H1 (cell line): ENCODE results near the gene C1QL2. TPM values are rescaled to one million over a fixed set of nuclear protein-coding genes. Genes with fewer than 3 reads are reported as not detected.

Experiments used
- CTCF ChIA-PET: fragments of 300-600 bp; sonication (Branson Sonifier 250); formaldehyde crosslinking; loops from one replicate; lab custom pipeline; 2021; ENCODE audit not compliant: partially characterized antibody; lab: Charles Lee
- POLR2A ChIA-PET: fragments of 300-600 bp; sonication (Branson Sonifier 250); formaldehyde crosslinking; loops from one replicate; lab custom pipeline; 2021; ENCODE audit warnings: inconsistent platforms; ENCODE audit not compliant: partially characterized antibody; lab: Charles Lee
- DNase-seq, 2 experiments: peaks; one replicate each; pipeline versions ENCODE4 v3.0.0 to v3.0.0-alpha.2; 2010 to 2022; ENCODE audit warnings: low spot score in 2 of 2, low read depth in 1 of 2, mixed read lengths in 1 of 2
- FAIRE-seq: peaks from 2 replicates; lab custom pipeline; 2011; peaks lifted over from hg19 to GRCh38; lab: Jason Lieb, UNC
- H2AFZ ChIP-seq: 2 replicates; pipeline ENCODE4 v1.8.1; 2012; ENCODE audit warnings: low read length, inconsistent platforms
- H2AK5ac ChIP-seq: 2 replicates; pipeline ENCODE4 v1.6.1; 2013; ENCODE audit warnings: low read depth, low read length
- H2BK120ac ChIP-seq: replicated peaks from 2 replicates; pipeline ENCODE3; 2013; ENCODE audit warnings: low read depth, low read length, inconsistent platforms
- H2BK12ac ChIP-seq: 2 replicates; pipeline ENCODE4 v1.6.1; 2013; ENCODE audit warnings: low read depth, low read length
- H2BK15ac ChIP-seq: 2 replicates; pipeline ENCODE4 v1.6.1; 2013; ENCODE audit warnings: low read length
- H2BK20ac ChIP-seq: 2 replicates; pipeline ENCODE4 v1.6.1; 2013; ENCODE audit warnings: low read length
- H2BK5ac ChIP-seq: 2 replicates; pipeline ENCODE4 v1.6.1; 2013; ENCODE audit warnings: low read depth, low read length
- H3K14ac ChIP-seq: 2 replicates; pipeline ENCODE4 v1.6.1; 2013; ENCODE audit warnings: inconsistent platforms; ENCODE audit not compliant: insufficient read length
- H3K18ac ChIP-seq: 2 replicates; pipeline ENCODE4 v1.6.1; 2013; ENCODE audit warnings: low read length; ENCODE audit errors: extremely low read depth
- H3K23ac ChIP-seq: 2 replicates; pipeline ENCODE4 v1.6.1; 2013; ENCODE audit warnings: inconsistent platforms; ENCODE audit not compliant: insufficient read length
- H3K23me2 ChIP-seq: 2 replicates; pipeline ENCODE4 v1.6.1; 2013; ENCODE audit warnings: low read depth, low read length
- H3K27ac ChIP-seq: 2 replicates; pipeline ENCODE4 v1.6.1; 2011; ENCODE audit warnings: low read depth, low read length, inconsistent platforms
- H3K27me3 ChIP-seq, 4 experiments: replicated peaks in 1 of 4; 1 replicate in 1 of 4; 2 replicates in 3 of 4; pipeline versions ENCODE4 v1.6.1 to v1.8.1; 2011 to 2013; ENCODE audit warnings: low read length in 3 of 4, mild to moderate bottlenecking in 3 of 4, inconsistent platforms in 2 of 4, mixed read lengths in 2 of 4, moderate library complexity in 1 of 4; ENCODE audit not compliant: control insufficient read depth in 3 of 4, insufficient read depth in 3 of 4; ENCODE audit errors: extremely low read depth in 1 of 4
- H3K36me3 ChIP-seq, 4 experiments: 2 replicates each; pipeline versions ENCODE4 v1.6.1 to v1.8.1; 2011 to 2013; ENCODE audit warnings: mild to moderate bottlenecking in 4 of 4, low read length in 3 of 4, moderate library complexity in 2 of 4, control low read depth in 1 of 4, inconsistent platforms in 1 of 4; ENCODE audit not compliant: insufficient read depth in 4 of 4, control insufficient read depth in 2 of 4
- H3K4ac ChIP-seq: replicated peaks from 2 replicates; pipeline ENCODE3; 2013; ENCODE audit warnings: low read length, low read depth, mixed read lengths, inconsistent platforms; ENCODE audit not compliant: insufficient read length
- H3K4me1 ChIP-seq, 4 experiments: replicated peaks in 1 of 4; 1 replicate in 1 of 4; 2 replicates in 3 of 4; pipeline versions ENCODE4 v1.6.1 to v1.8.1; 2011 to 2013; ENCODE audit warnings: low read length in 3 of 4, inconsistent platforms in 2 of 4, mixed read lengths in 1 of 4; ENCODE audit not compliant: insufficient read depth in 4 of 4, control insufficient read depth in 3 of 4
- H3K4me2 ChIP-seq, 2 experiments: 2 replicates each; pipeline versions ENCODE4 v1.6.1 to v1.8.1; 2011 to 2013; ENCODE audit warnings: low read depth in 2 of 2, low read length in 2 of 2, control low read depth in 1 of 2, inconsistent platforms in 1 of 2, mild to moderate bottlenecking in 1 of 2; ENCODE audit not compliant: insufficient read depth in 1 of 2
- H3K4me3 ChIP-seq, 4 experiments: fragments of 200-600, 300-600 bp in 1 of 4; sonication (generic), shearing (Covaris generic), sonication (Bioruptor Twin) in 1 of 4; 2 replicates each; pipeline versions ENCODE4 v1.5.1 to v1.8.1; 2011 to 2016; ENCODE audit warnings: low read length in 4 of 4, low read depth in 3 of 4, control low read depth in 2 of 4, inconsistent platforms in 2 of 4, mild to moderate bottlenecking in 2 of 4, mixed read lengths in 1 of 4, moderate library complexity in 1 of 4; ENCODE audit not compliant: insufficient read depth in 2 of 4; ENCODE audit errors: extremely low read depth in 1 of 4
- H3K56ac ChIP-seq: replicated peaks from 2 replicates; pipeline ENCODE3; 2013; ENCODE audit warnings: low read depth, mild to moderate bottlenecking, mixed read lengths, low read length, inconsistent platforms; ENCODE audit not compliant: insufficient read length
- H3K79me1 ChIP-seq: 2 replicates; pipeline ENCODE4 v1.6.1; 2013; ENCODE audit warnings: low read depth, low read length, control low read depth
- H3K79me2 ChIP-seq, 2 experiments: 2 replicates each; pipeline versions ENCODE4 v1.6.1 to v1.8.1; 2012 to 2013; ENCODE audit warnings: low read length in 2 of 2, mild to moderate bottlenecking in 2 of 2, inconsistent platforms in 1 of 2; ENCODE audit not compliant: insufficient read depth in 2 of 2, control insufficient read depth in 1 of 2
- H3K9ac ChIP-seq, 4 experiments: replicated peaks in 1 of 4; 1 replicate in 1 of 4; 2 replicates in 3 of 4; pipeline versions ENCODE4 v1.6.1 to v1.8.1; 2011 to 2013; ENCODE audit warnings: low read depth in 3 of 4, low read length in 3 of 4, control low read depth in 2 of 4, mild to moderate bottlenecking in 2 of 4, moderate library complexity in 2 of 4, inconsistent platforms in 1 of 4; ENCODE audit errors: extremely low read depth in 1 of 4
- H3K9me3 ChIP-seq, 2 experiments: 2 replicates each; pipeline versions ENCODE4 v1.6.1 to v1.8.1; 2012 to 2013; ENCODE audit warnings: mild to moderate bottlenecking in 2 of 2, moderate library complexity in 2 of 2, control low read depth in 1 of 2, inconsistent platforms in 1 of 2, low read depth in 1 of 2, low read length in 1 of 2, mixed read lengths in 1 of 2; ENCODE audit not compliant: insufficient read depth in 2 of 2
- H4K20me1 ChIP-seq, 2 experiments: replicated peaks in 1 of 2; 2 replicates each; pipeline versions ENCODE3 to v1.8.1; 2011 to 2013; ENCODE audit warnings: inconsistent platforms in 2 of 2, low read length in 2 of 2, mild to moderate bottlenecking in 1 of 2; ENCODE audit not compliant: insufficient read depth in 2 of 2, control insufficient read depth in 1 of 2
- H4K5ac ChIP-seq: 2 replicates; pipeline ENCODE4 v1.6.1; 2013; ENCODE audit warnings: low read length, low read depth, mixed read lengths, inconsistent platforms; ENCODE audit not compliant: insufficient read length
- H4K8ac ChIP-seq: 2 replicates; pipeline ENCODE4 v1.8.0; 2013; ENCODE audit warnings: mild to moderate bottlenecking, moderate library complexity, low read length, inconsistent platforms; ENCODE audit not compliant: insufficient read depth; ENCODE audit errors: extremely low read depth
- H4K91ac ChIP-seq: replicated peaks from 2 replicates; pipeline ENCODE3; 2013; ENCODE audit warnings: low read length, mixed read lengths, inconsistent platforms; ENCODE audit not compliant: insufficient read length
- CBX8 ChIP-seq: fragments of 300-800, 300-1000 bp; sonication (generic); IDR thresholded peaks from 2 replicates; pipeline ENCODE4 v1.7.1; 2016; ENCODE audit warnings: low read depth, low read length, borderline replicate concordance
- CHD1 ChIP-seq: IDR thresholded peaks from 2 replicates; pipeline ENCODE4 v1.6.1; 2012; ENCODE audit warnings: low read depth, low read length, improper control_type of control experiment
- CREB1 ChIP-seq: IDR thresholded peaks from 2 replicates; pipeline ENCODE4 v1.6.1; 2012; ENCODE audit warnings: inconsistent platforms
- HDAC6 ChIP-seq: IDR thresholded peaks from one replicate; pipeline ENCODE4 v1.7.1; 2012; ENCODE audit warnings: low read depth, mild to moderate bottlenecking, inconsistent platforms, low read length, moderate library complexity
- KDM4A ChIP-seq: IDR thresholded peaks from one replicate; pipeline ENCODE4 v1.7.1; 2012; ENCODE audit warnings: low read depth, mild to moderate bottlenecking, moderate library complexity, low read length, inconsistent platforms; ENCODE audit not compliant: severe bottlenecking
- KDM5A ChIP-seq: fragments of 200-600 bp; IDR thresholded peaks from 2 replicates; pipeline ENCODE4 v1.7.1; 2012; ENCODE audit warnings: mild to moderate bottlenecking, low read length, inconsistent platforms, mixed read lengths
- MAFK ChIP-seq: IDR thresholded peaks from 2 replicates; pipeline ENCODE4 v1.6.1; 2012; ENCODE audit warnings: low read depth, mild to moderate bottlenecking, improper control_type of control experiment, low read length
- POLR2A ChIP-seq, 2 experiments: IDR thresholded peaks; 1 replicate in 1 of 2; 2 replicates in 1 of 2; pipeline ENCODE4 v1.6.1; 2011; ENCODE audit warnings: low read depth in 2 of 2, low read length in 2 of 2, mild to moderate bottlenecking in 2 of 2; ENCODE audit errors: control extremely low read depth in 1 of 2
- POLR2AphosphoS5 ChIP-seq: IDR thresholded peaks from 2 replicates; pipeline ENCODE4 v1.6.1; 2011; ENCODE audit warnings: low read depth, low read length
- POU5F1 ChIP-seq: IDR thresholded peaks from 2 replicates; pipeline ENCODE4 v1.6.1; 2011; ENCODE audit warnings: low read depth, mild to moderate bottlenecking, low read length, moderate library complexity
- RBBP5 ChIP-seq: IDR thresholded peaks from 2 replicates; pipeline ENCODE4 v1.7.1; 2012; ENCODE audit warnings: low read depth, mild to moderate bottlenecking, inconsistent platforms, low read length, moderate library complexity, borderline replicate concordance
- SIN3A ChIP-seq, 2 experiments: IDR thresholded peaks in 1 of 2; conservative IDR thresholded peaks in 1 of 2; 2 replicates each; pipeline ENCODE4 v1.6.1; 2011 to 2012; ENCODE audit warnings: low read length in 2 of 2, improper control_type of control experiment in 1 of 2, low read depth in 1 of 2, mild to moderate bottlenecking in 1 of 2
- SRF ChIP-seq: IDR thresholded peaks from 2 replicates; pipeline ENCODE4 v1.6.1; 2011; ENCODE audit warnings: mild to moderate bottlenecking, low read depth, low read length, moderate library complexity
- TBP ChIP-seq: IDR thresholded peaks from 2 replicates; pipeline ENCODE4 v1.6.1; 2011; ENCODE audit warnings: low read depth, low read length, improper control_type of control experiment
- YY1 ChIP-seq: IDR thresholded peaks from 2 replicates; pipeline ENCODE4 v1.6.1; 2011; ENCODE audit warnings: low read depth, mild to moderate bottlenecking, low read length
- WGBS, 2 experiments: shearing (Covaris generic) in 1 of 2; methylation state at CpG; one replicate each; pipeline versions ENCODE4 v1.1.6 to v1.1.7; 2013 to 2015; ENCODE audit warnings: low lambda C conversion rate in 2 of 2, mixed read lengths in 2 of 2, inconsistent platforms in 1 of 2, low coverage in 1 of 2, missing lambda C conversion rate in 1 of 2; ENCODE audit not compliant: insufficient replicate concordance in 2 of 2, insufficient coverage in 1 of 2, insufficient read length in 1 of 2; ENCODE audit errors: extremely low coverage in 1 of 2, missing lambda C conversion rate in 1 of 2; 5-methylcytosine and 5-hydroxymethylcytosine counted together
- polyA plus RNA-seq, 7 experiments: library from polyadenylated mRNA; depleted of rRNA in 3 of 7; stranded (reverse) in 5 of 7; unstranded in 2 of 7; fragments of >200 nt in 5 of 7; fragments of 200-250 nt in 2 of 7; gene quantifications; 1 replicate in 5 of 7; 2 replicates in 1 of 7; 4 replicates in 1 of 7; pipeline versions ENCODE4 v1.2.1 to v1.2.3, GENCODE V29; 2011 to 2013; ENCODE audit warnings: missing spikeins in 2 of 7, mixed read lengths in 2 of 7
- total RNA-seq: library from RNA; stranded (reverse); fragmentation: NEBNext Ultra II Directional; extraction: Animal tissue kit (Norgen Biotek cat#: 25700); gene quantifications from 2 replicates; pipeline ENCODE4 v1.2.1, GENCODE V29; 2021
- TF ChIP-seq, protein P1 (sequence below): IDR thresholded peaks from 2 replicates; pipeline ENCODE4 v1.6.1; 2012; ENCODE audit warnings: inconsistent platforms

C1QL2 gene
- total and polyA plus RNA-seq, 2 of the 8 experiments (the other 6 are each of a cell fraction or from before 2014, with no cell fraction given) = 0.80 to 0.88 TPM

DNA sequence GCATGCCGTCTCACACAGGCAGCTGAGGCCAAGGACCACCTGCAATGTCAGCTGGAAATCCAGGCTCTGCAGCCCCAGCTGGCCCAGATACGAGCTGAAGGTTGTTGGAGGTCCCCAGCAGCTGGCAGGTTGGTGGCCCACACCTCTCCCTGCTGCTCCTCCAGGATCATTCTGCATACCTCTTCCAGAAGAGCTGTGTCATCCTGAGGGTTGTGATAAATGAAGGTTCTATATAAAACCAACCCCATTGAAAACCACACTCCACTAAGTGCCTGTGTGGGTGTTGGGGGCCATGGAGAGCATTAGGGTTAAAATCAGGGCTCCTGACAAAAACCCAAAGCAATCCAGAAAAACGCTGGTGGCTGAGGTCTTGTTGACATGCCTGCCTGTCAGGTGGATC is 50.4 kb downstream of the C1QL2 start:
- ChIA-PET CTCF (interaction anchor here (0.9 to 1.0 kb wide), 2 partner anchors 42 to 59 kb away, joined by 3 read pairs; no protein-coding TSS in a partner anchor), POLR2A (interaction anchor here (1.8 kb wide), 1 partner anchor 15 kb away, joined by 4 read pairs; no protein-coding TSS in a partner anchor)
- peaks cover 6 to 22% (median 15%) of the 10 kb centered on the region in 4 experiments; a peak in 6 of 7 replicates for H3K4me1 ChIP-seq
- H3K4me3 ChIP-seq = no peak overlapping the region
- H3K4me2 ChIP-seq = no peak overlapping the region
- no peak overlapping the region for H3K18ac ChIP-seq
- H3K79me2 ChIP-seq = no peaks in the 10 kb centered on the region
- no peaks in the 10 kb centered on the region; the same call in 1 of the 2 replicates for H3K23me2 ChIP-seq
- no peak overlapping the region for H2BK20ac ChIP-seq
- H2AFZ ChIP-seq = no peak overlapping the region
- no peak overlapping the region for H3K27ac ChIP-seq
- H3K4ac ChIP-seq = no peak overlapping the region
- no peak overlapping the region for H2BK12ac ChIP-seq
- no peaks in the 10 kb centered on the region for H3K9me3 ChIP-seq
- H3K9ac ChIP-seq = no peak overlapping the region
- H3K79me1 ChIP-seq = no peaks in the 10 kb centered on the region
- FAIRE-seq (no peak), DNase-seq (no peak)
- no peaks in the 10 kb centered on the region; a peak in 1 of 7 replicates for H3K27me3 ChIP-seq
- H3K56ac ChIP-seq = no peak overlapping the region
- H4K5ac ChIP-seq = no peak overlapping the region
- H4K20me1 ChIP-seq = peaks cover 0 to 2% of the 10 kb centered on the region in 2 experiments
- H4K8ac ChIP-seq = no peak overlapping the region
- 77% methylated on average over 3 of the region's 3 CpGs; no CpG with 5 or more reads in 1 of the 2 experiments for WGBS, 2 experiments
- no peak overlapping the region for H3K14ac ChIP-seq
- H3K23ac ChIP-seq = no peak overlapping the region
- H3K36me3 ChIP-seq = no peaks in the 10 kb centered on the region
- H2BK5ac ChIP-seq = no peak overlapping the region
- H4K91ac ChIP-seq = no peak overlapping the region
- no peak overlapping the region for H2BK120ac ChIP-seq
- H2BK15ac ChIP-seq = no peak overlapping the region
- H2AK5ac ChIP-seq = no peak overlapping the region
- no peak for TF ChIP-seq MAFK
- no peak for TF ChIP-seq KDM5A
- no peak for TF ChIP-seq SRF
- TF ChIP-seq YY1 = no peak
- TF ChIP-seq TBP = no peak
- no peak for TF ChIP-seq CBX8
- TF ChIP-seq POU5F1 = no peak
- TF ChIP-seq POLR2A (IDR thresholded peaks at IDR 0.05; ENCODE audit: control extremely low read depth in 1 of 2, low read depth in 2 of 2, low read length in 2 of 2) = no peak
- no peak for TF ChIP-seq POLR2AphosphoS5
- no peak for TF ChIP-seq SIN3A (conservative IDR thresholded peaks at IDR 0.05 in 1 of 2, IDR thresholded peaks at IDR 0.05 in 1 of 2; ENCODE audit: low read depth in 1 of 2, low read length in 2 of 2)
- TF ChIP-seq, protein P1, sequence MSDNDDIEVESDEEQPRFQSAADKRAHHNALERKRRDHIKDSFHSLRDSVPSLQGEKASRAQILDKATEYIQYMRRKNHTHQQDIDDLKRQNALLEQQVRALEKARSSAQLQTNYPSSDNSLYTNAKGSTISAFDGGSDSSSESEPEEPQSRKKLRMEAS = no peak
- TF ChIP-seq HDAC6 = no peak
- no peak for TF ChIP-seq KDM4A
- no peak for TF ChIP-seq CHD1
- TF ChIP-seq RBBP5 = no peak
- TF ChIP-seq CREB1 = no peak
